ENCODE data around the gene ADAMTS1. TPM values are rescaled to one million over a fixed set of nuclear protein-coding genes. Genes with fewer than 3 reads are reported as not detected.

Gene ADAMTS1
- total RNA-seq, 1 donor from 2014 or later: 141 TPM

DNA sequence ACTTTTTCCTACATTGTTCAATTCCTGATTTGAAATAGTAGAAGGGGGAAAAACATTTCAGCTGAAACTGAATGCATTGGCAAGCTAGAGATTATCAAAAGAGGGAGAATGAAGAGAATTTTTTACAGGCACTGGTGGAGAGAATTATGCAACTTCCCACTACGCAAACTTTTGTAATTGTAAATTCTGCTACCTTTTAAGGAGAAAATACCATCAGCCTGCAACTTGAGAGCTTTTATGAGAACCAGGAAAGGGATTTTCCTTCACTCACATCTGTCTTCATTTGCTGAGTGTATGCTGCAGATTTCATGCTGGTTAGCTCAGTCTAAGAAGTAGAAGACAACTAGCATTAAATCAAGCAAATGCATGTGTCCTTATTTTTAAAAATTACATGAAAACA lies 43.7 kb downstream of the ADAMTS1 start:
- no peak overlapping the region for H3K4me3 ChIP-seq (ENCODE audit: insufficient read depth, low read depth, low read length)
- H3K79me2 ChIP-seq (ENCODE audit: insufficient read depth, low read length): no peaks in the 10 kb centered on the region
- peak; percentile 52 for FAIRE-seq
- peak; percentile 41 for DNase-seq (ENCODE audit: low read depth)
- no peaks in the 10 kb centered on the region for H4K20me1 ChIP-seq (ENCODE audit: insufficient read depth, low read length)
- H3K4me1 ChIP-seq (ENCODE audit: insufficient read depth, low read length): no peaks in the 10 kb centered on the region
- peak overlapping the region; percentile 9 for H3K4me2 ChIP-seq (ENCODE audit: low read length)
- no peak overlapping the region for H3K9ac ChIP-seq (ENCODE audit: low read length)
- no peaks in the 10 kb centered on the region for H3K27me3 ChIP-seq (ENCODE audit: insufficient read depth, low read length)
- Mint-ChIP-seq H3K27ac (ENCODE audit: unreplicated experiment) (no peak overlapping the region), H3K4me3 (ENCODE audit: unreplicated experiment) (no peak overlapping the region), H3K9me3 (ENCODE audit: unreplicated experiment) (peaks cover 3% of the 10 kb centered on the region), H3K36me3 (ENCODE audit: low read depth, unreplicated experiment) (no peaks in the 10 kb centered on the region), H3K4me1 (ENCODE audit: low read depth, unreplicated experiment) (peaks cover 13% of the 10 kb centered on the region), H3K27me3 (ENCODE audit: low read depth, unreplicated experiment) (no peaks in the 10 kb centered on the region)
- H3K27ac ChIP-seq (ENCODE audit: low read depth, low read length): no peak overlapping the region
- no peaks in the 10 kb centered on the region for H3K9me3 ChIP-seq (ENCODE audit: insufficient read depth, low read depth, low read length)
- no peak overlapping the region for H2AFZ ChIP-seq (ENCODE audit: low read depth, low read length)
- TF ChIP-seq EZH2 (IDR thresholded peaks at IDR 0.05; ENCODE audit: insufficient read depth, low read length) (no peak), CTCF (IDR thresholded peaks at IDR 0.05; ENCODE audit: insufficient read depth, low read depth, low read length) (no peak)
- no peaks in the 10 kb centered on the region for H3K36me3 ChIP-seq (ENCODE audit: insufficient read depth, low read length)

- H3K36me3 ChIP-seq (ENCODE audit: insufficient read depth, low read length): no peaks in the 10 kb centered on the region
- FAIRE-seq (no peak), DNase-seq (ENCODE audit: low read depth) (no peak)
- H3K9me3 Mint-ChIP-seq (ENCODE audit: unreplicated experiment): peaks cover 3% of the 10 kb centered on the region
- H3K9ac ChIP-seq (ENCODE audit: low read length): no peak overlapping the region
- H3K9me3 ChIP-seq (ENCODE audit: insufficient read depth, low read depth, low read length): no peaks in the 10 kb centered on the region
- H3K27me3 ChIP-seq (ENCODE audit: insufficient read depth, low read length): no peaks in the 10 kb centered on the region
- H3K27ac ChIP-seq (ENCODE audit: low read depth, low read length): no peak overlapping the region
- no peaks in the 10 kb centered on the region for H3K27me3 Mint-ChIP-seq (ENCODE audit: low read depth, unreplicated experiment)
- H4K20me1 ChIP-seq (ENCODE audit: insufficient read depth, low read length): no peaks in the 10 kb centered on the region
- peaks cover under 1% of the 10 kb centered on the region for H3K4me1 ChIP-seq (ENCODE audit: insufficient read depth, low read length)
- no peaks in the 10 kb centered on the region for H3K79me2 ChIP-seq (ENCODE audit: insufficient read depth, low read length)
- H3K4me1 Mint-ChIP-seq (ENCODE audit: low read depth, unreplicated experiment): peaks cover 15% of the 10 kb centered on the region
- TF ChIP-seq EZH2 (IDR thresholded peaks at IDR 0.05; ENCODE audit: insufficient read depth, low read length): no peak
- TF ChIP-seq CTCF (IDR thresholded peaks at IDR 0.05; ENCODE audit: insufficient read depth, low read depth, low read length): no peak
- no peaks in the 10 kb centered on the region for H3K36me3 Mint-ChIP-seq (ENCODE audit: low read depth, unreplicated experiment)
- H3K4me3 Mint-ChIP-seq (ENCODE audit: unreplicated experiment): no peak overlapping the region
- H3K27ac Mint-ChIP-seq (ENCODE audit: unreplicated experiment): no peak overlapping the region
- H3K4me3 ChIP-seq (ENCODE audit: insufficient read depth, low read depth, low read length): no peak overlapping the region
- H3K4me2 ChIP-seq (ENCODE audit: low read length): peak overlapping the region; percentile 9
- H2AFZ ChIP-seq (ENCODE audit: low read depth, low read length): no peak overlapping the region
Observed at GRCh38 chr21:26800970-26801431, 44.2 kb downstream of the ADAMTS1 start.

- Mint-ChIP-seq H3K4me3 (ENCODE audit: unreplicated experiment) (no peak overlapping the region), H3K27ac (ENCODE audit: unreplicated experiment) (peak overlapping the region; percentile 34), H3K27me3 (ENCODE audit: low read depth, unreplicated experiment) (no peaks in the 10 kb centered on the region), H3K36me3 (ENCODE audit: low read depth, unreplicated experiment) (no peaks in the 10 kb centered on the region), H3K4me1 (ENCODE audit: low read depth, unreplicated experiment) (peaks cover 17% of the 10 kb centered on the region), H3K9me3 (ENCODE audit: unreplicated experiment) (peaks cover 3% of the 10 kb centered on the region)
- FAIRE-seq: no peak
- no peak for TF ChIP-seq EZH2 (IDR thresholded peaks at IDR 0.05; ENCODE audit: insufficient read depth, low read length)
- TF ChIP-seq CTCF (IDR thresholded peaks at IDR 0.05; ENCODE audit: insufficient read depth, low read depth, low read length): no peak
- Histone ChIP-seq H3K4me3 (ENCODE audit: insufficient read depth, low read depth, low read length) (no peak overlapping the region), H3K79me2 (ENCODE audit: insufficient read depth, low read length) (no peaks in the 10 kb centered on the region), H3K4me2 (ENCODE audit: low read length) (no peak overlapping the region), H3K4me1 (ENCODE audit: insufficient read depth, low read length) (peaks cover 3% of the 10 kb centered on the region), H3K27me3 (ENCODE audit: insufficient read depth, low read length) (no peaks in the 10 kb centered on the region), H4K20me1 (ENCODE audit: insufficient read depth, low read length) (no peaks in the 10 kb centered on the region), H3K27ac (ENCODE audit: low read depth, low read length) (no peak overlapping the region), H3K9me3 (ENCODE audit: insufficient read depth, low read depth, low read length) (no peaks in the 10 kb centered on the region), H3K36me3 (ENCODE audit: insufficient read depth, low read length) (no peaks in the 10 kb centered on the region), H3K9ac (ENCODE audit: low read length) (no peak overlapping the region), H2AFZ (ENCODE audit: low read depth, low read length) (no peak overlapping the region)
- DNase-seq (ENCODE audit: low read depth): no peak
Observed at GRCh38 chr21:26800455-26800854, 44.8 kb downstream of the ADAMTS1 start.

All from astrocyte (in vitro differentiated cells and primary cell).